Activated CD4-positive, CD25-positive, alpha-beta regulatory T cell treated with anti-CD3 and anti-CD28 coated beads, Interleukin-2, amount 50 U/mL, for 72 hours (primary cell): ENCODE measurements around the gene PCED1B.
"Not testable (repeated sequence)": the region's sequence is repeated elsewhere in the genome, so short reads cannot be mapped to it uniquely, and the experiment has no call there.

Experiments
- DNase-seq: peaks from one replicate; pipeline ENCODE4 v3.0.0; 2021

Gene PCED1B

GRCh38 chr12:47126246-47126645 lies 46.8 kb downstream of the PCED1B start:
- DNase-seq: no peak

- no peak for DNase-seq
Observed at GRCh38 chr12:47131011-47131410, 51.6 kb downstream of the PCED1B start.

GRCh38 chr12:47134005-47134404 lies 54.6 kb downstream of the PCED1B start:
- DNase-seq: no peak

GRCh38 chr12:47135578-47135977 lies 56.2 kb downstream of the PCED1B start:
- DNase-seq: no peak

- DNase-seq: no peak
Observed at GRCh38 chr12:47139000-47139681, 59.7 kb downstream of the PCED1B start.

GRCh38 chr12:47141459-47141858 lies 62.0 kb downstream of the PCED1B start:
- no peak for DNase-seq

GRCh38 chr12:47144769-47145168 lies 65.3 kb downstream of the PCED1B start:
- no peak for DNase-seq

GRCh38 chr12:47145188-47145587 lies 65.8 kb downstream of the PCED1B start:
- DNase-seq: no peak

GRCh38 chr12:47147739-47148138 lies 68.3 kb downstream of the PCED1B start:
- no peak for DNase-seq

GRCh38 chr12:47149146-47149545 lies 69.7 kb downstream of the PCED1B start:
- DNase-seq: no peak

GRCh38 chr12:47152095-47152494 lies 72.7 kb downstream of the PCED1B start:
- no peak for DNase-seq

- no peak for DNase-seq
Observed at GRCh38 chr12:47155457-47156166, 76.2 kb downstream of the PCED1B start.

- no peak for DNase-seq
Observed at GRCh38 chr12:47156167-47156736, 76.8 kb downstream of the PCED1B start.

- DNase-seq: no peak
Observed at GRCh38 chr12:47158792-47159191, 79.4 kb downstream of the PCED1B start.

GRCh38 chr12:47159348-47159747 lies 79.9 kb downstream of the PCED1B start:
- no peak for DNase-seq

- no peak for DNase-seq
Observed at GRCh38 chr12:47160316-47161244, 81.2 kb downstream of the PCED1B start.

- DNase-seq: no peak
Observed at GRCh38 chr12:47164116-47164515, 84.7 kb downstream of the PCED1B start.

GRCh38 chr12:47164724-47165439 lies 85.5 kb downstream of the PCED1B start:
- DNase-seq: no peak

GRCh38 chr12:47165934-47166333 lies 86.5 kb downstream of the PCED1B start:
- no peak for DNase-seq

GRCh38 chr12:47166365-47166764 lies 86.9 kb downstream of the PCED1B start:
- DNase-seq: no peak

- DNase-seq: not testable (repeated sequence)
Observed at GRCh38 chr12:47170281-47170680, 90.9 kb downstream of the PCED1B start.

- no peak for DNase-seq
Observed at GRCh38 chr12:47178014-47178413, 98.6 kb downstream of the PCED1B start.
